ENCODE data around the gene GPR27.

Gene GPR27
- total RNA-seq = 0.26 to 5.8 (median 1.2) reads per million in 18 experiments

- peak in 1 of 2 donors; percentile 32 for DNase-seq
These were observed at the start of gene GPR27 for GRCh38 chr3:71753701-71754609. TSS of gene GPR27 (plus strand) at chr3:71753855. CDS start at chr3:71754050, 195 bp downstream.

GRCh38 chr3:71704915-71705314 is 48.7 kb upstream of the GPR27 start:
- DNase-seq = no peak

GRCh38 chr3:71705681-71706080 is 48.0 kb upstream of the GPR27 start:
- peak; percentile 32 to 53 for DNase-seq

- peak; percentile 42 to 45 for DNase-seq
These were observed 46.1 kb upstream of the GPR27 start for GRCh38 chr3:71707595-71707994.

GRCh38 chr3:71708476-71709105 is 45.1 kb upstream of the GPR27 start:
- peak; percentile 81 to 89 for DNase-seq

- DNase-seq = no peak
These were observed 43.6 kb upstream of the GPR27 start for GRCh38 chr3:71709908-71710511.

- DNase-seq = peak; percentile 66 to 76
These were observed 42.7 kb upstream of the GPR27 start for GRCh38 chr3:71710906-71711494.

GRCh38 chr3:71713041-71713440 is 40.6 kb upstream of the GPR27 start:
- no peak for DNase-seq

GRCh38 chr3:71714595-71714994 is 39.1 kb upstream of the GPR27 start:
- no peak for DNase-seq

GRCh38 chr3:71718072-71718471 is 35.6 kb upstream of the GPR27 start:
- DNase-seq = no peak

GRCh38 chr3:71721002-71721401 is 32.7 kb upstream of the GPR27 start:
- DNase-seq = no peak

- peak; percentile 9 to 12 for DNase-seq
These were observed 32.0 kb upstream of the GPR27 start for GRCh38 chr3:71721651-71722157.

- no peak for DNase-seq
These were observed 31.0 kb upstream of the GPR27 start for GRCh38 chr3:71722693-71723092.

GRCh38 chr3:71723452-71724170 is 30.0 kb upstream of the GPR27 start:
- no peak for DNase-seq

GRCh38 chr3:71724171-71724453 is 29.5 kb upstream of the GPR27 start:
- no peak for DNase-seq

- peak; percentile 12 to 51 for DNase-seq
These were observed 28.9 kb upstream of the GPR27 start for GRCh38 chr3:71724584-71725270.

GRCh38 chr3:71725271-71725991 is 28.2 kb upstream of the GPR27 start, which contains the start of gene EIF4E3:
TSS of gene EIF4E3 (minus strand) at chr3:71725402. CDS start at chr3:71725367, 35 bp downstream.
- DNase-seq = peak; percentile 14 to 57

GRCh38 chr3:71726146-71726545 is 27.5 kb upstream of the GPR27 start:
- DNase-seq = peak; percentile 38 to 39

GRCh38 chr3:71728632-71729342 is 24.9 kb upstream of the GPR27 start:
- DNase-seq = no peak

GRCh38 chr3:71732637-71733036 is 21.0 kb upstream of the GPR27 start:
- DNase-seq = no peak

Data from inflammatory macrophage (primary cell).